SK-N-MC (cell line): ENCODE data around the gene PVRIG.

ENCODE experiments used
- EZH2 ChIP-seq: fragments of 200-600 bp; sonication (generic); IDR thresholded peaks from one replicate; pipeline ENCODE4 v1.6.1; 2017; ENCODE audit warnings: antibody characterized with exemption
- POLR2AphosphoS5 ChIP-seq: IDR thresholded peaks from 2 replicates; pipeline ENCODE4 v1.6.1; 2012; ENCODE audit warnings: mild to moderate bottlenecking, low read depth, low read length, borderline replicate concordance

DNA sequence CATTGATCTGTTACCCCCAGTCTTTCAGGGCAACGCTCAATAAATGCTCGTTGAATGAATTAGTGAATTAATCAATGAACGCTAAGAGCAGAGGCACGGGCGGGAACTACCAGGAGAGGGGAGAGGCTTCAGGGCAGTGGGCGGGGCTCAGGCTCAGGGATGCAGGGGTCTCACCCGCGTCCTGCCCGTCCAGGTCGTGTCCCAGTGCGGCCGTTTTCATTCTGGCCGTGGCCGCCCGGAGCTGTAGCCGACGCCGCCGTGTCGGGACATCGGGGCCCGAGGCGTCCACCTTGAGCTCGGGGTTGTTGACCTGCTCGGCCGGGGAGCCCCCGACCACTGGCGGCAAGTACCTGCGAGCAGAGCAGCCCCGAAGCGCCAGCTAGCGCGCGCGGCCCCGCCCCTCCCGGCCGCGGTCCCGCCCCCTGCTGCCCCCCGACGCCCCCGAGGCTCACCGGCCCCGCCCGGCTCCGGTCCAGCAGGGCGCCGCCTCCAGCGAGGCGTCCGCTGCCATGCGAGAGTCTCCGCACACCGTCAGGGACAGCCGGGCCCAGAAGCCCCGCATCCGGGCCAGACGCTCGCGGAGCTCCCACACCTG, 48.6 kb upstream of the PVRIG start:
- TF ChIP-seq POLR2AphosphoS5 (no peak), EZH2 (no peak)
